Tibial nerve (tissue), 3 donors: ENCODE measurements around the gene ZNF484.
"Not testable (repeated sequence)": the region's sequence is repeated elsewhere in the genome, so short reads cannot be mapped to it uniquely, and the experiment has no call there.

Source experiments
- POLR2A ChIP-seq, 2 donors: fragments of 450-650 bp; IDR thresholded peaks; one replicate each; pipeline ENCODE4 v1.6.1; 2017; ENCODE audit warnings: antibody characterized with exemption in 2 of 2, mild to moderate bottlenecking in 2 of 2, moderate library complexity in 2 of 2
- TF ChIP-seq, protein P1 (sequence below), 5 experiments: fragments of 200-600 bp in 3 of 5; fragments of 450-650 bp in 2 of 5; sonication (generic) in 3 of 5; IDR thresholded peaks; one replicate each; pipeline ENCODE4 v1.5.1; 2016 to 2019; ENCODE audit warnings: antibody characterized with exemption in 5 of 5, mild to moderate bottlenecking in 3 of 5, moderate library complexity in 2 of 5

DNA sequence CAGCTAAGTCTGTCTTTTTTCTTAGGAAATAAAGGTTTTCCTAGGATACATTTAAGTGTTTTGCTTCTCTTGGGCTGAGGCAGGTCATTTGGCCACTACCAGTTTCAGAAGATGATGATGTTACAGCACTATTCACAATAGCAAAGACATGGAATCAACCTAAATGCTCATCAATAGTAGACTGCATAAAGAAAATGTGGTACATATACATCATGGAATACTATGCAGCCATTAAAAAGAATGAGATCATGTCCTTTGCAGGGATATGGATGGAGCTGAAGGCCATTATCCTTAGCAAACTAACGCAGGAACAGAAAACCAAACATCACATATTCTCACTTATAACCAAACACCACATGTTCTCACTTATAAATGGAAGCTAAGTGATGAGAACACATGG lies 39.4 kb downstream of the ZNF484 start:
- TF ChIP-seq, protein P1, sequence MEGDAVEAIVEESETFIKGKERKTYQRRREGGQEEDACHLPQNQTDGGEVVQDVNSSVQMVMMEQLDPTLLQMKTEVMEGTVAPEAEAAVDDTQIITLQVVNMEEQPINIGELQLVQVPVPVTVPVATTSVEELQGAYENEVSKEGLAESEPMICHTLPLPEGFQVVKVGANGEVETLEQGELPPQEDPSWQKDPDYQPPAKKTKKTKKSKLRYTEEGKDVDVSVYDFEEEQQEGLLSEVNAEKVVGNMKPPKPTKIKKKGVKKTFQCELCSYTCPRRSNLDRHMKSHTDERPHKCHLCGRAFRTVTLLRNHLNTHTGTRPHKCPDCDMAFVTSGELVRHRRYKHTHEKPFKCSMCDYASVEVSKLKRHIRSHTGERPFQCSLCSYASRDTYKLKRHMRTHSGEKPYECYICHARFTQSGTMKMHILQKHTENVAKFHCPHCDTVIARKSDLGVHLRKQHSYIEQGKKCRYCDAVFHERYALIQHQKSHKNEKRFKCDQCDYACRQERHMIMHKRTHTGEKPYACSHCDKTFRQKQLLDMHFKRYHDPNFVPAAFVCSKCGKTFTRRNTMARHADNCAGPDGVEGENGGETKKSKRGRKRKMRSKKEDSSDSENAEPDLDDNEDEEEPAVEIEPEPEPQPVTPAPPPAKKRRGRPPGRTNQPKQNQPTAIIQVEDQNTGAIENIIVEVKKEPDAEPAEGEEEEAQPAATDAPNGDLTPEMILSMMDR (IDR thresholded peaks at IDR 0.05): not testable (repeated sequence)
- not testable (repeated sequence) for TF ChIP-seq POLR2A (IDR thresholded peaks at IDR 0.05)
